Neural progenitor cell (in vitro differentiated cells): ENCODE data around the gene C2orf78.

ENCODE experiments used
- EZH2 ChIP-seq: fragments of 200-600 bp; sonication (generic); IDR thresholded peaks from 2 replicates; pipeline ENCODE4 v1.6.1; 2017; ENCODE audit warnings: antibody characterized with exemption, mild to moderate bottlenecking, moderate library complexity
- EZH2phosphoT487 ChIP-seq: fragments of 200-600 bp; sonication (generic); IDR thresholded peaks from 2 replicates; pipeline ENCODE4 v1.6.1; 2017; ENCODE audit warnings: antibody characterized with exemption
- TF ChIP-seq, protein P1 (sequence below): fragments of 200-600 bp; sonication (generic); IDR thresholded peaks from 2 replicates; pipeline ENCODE4 v1.5.1; 2017; ENCODE audit warnings: antibody characterized with exemption, mild to moderate bottlenecking

DNA sequence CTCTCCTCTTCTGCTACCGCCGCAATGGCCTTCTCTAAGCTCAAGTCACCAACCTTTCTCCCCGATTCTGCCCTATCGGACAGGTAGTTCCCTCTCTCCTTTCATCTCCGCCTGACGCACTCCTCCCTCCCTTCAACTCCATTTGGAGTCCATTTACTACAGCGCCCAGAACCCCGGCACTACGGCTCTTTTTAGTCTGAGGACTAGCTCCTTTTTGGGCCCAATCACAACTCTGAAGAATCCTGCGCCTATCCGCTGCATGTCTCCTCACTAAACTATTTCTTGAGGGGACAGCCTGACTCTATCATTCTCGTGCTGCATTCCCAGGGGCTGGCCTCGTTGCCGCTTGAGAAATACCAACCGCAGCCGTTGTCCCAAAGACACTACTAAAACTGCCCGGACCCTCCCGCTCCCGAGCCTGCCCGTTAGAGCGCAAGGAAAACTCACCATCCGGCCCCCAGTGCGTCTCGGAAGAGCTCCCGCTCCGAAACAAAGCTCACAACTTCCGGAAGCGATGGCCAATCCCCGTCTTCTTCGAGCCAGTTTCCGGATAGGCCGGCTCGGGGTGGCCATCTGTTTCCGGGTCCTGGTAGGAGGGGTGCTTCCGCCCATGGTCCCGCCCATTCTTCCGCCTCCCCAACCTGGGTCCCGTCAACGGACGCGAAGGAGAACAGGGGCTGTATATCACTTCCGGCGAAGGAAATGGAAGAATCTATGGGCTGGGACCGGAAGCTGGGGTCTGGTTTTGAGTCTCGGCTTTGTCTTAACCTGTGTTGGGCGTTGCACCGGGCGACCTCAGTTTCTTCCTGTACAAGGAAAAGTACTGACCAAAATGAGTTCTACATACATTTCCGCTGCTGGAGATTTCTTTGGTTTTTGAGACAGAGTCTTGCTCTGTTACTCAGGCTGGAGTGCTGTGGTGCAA is 46.9 kb upstream of the C2orf78 start, which contains the start of gene TPRKB:
- TF ChIP-seq, protein P1, sequence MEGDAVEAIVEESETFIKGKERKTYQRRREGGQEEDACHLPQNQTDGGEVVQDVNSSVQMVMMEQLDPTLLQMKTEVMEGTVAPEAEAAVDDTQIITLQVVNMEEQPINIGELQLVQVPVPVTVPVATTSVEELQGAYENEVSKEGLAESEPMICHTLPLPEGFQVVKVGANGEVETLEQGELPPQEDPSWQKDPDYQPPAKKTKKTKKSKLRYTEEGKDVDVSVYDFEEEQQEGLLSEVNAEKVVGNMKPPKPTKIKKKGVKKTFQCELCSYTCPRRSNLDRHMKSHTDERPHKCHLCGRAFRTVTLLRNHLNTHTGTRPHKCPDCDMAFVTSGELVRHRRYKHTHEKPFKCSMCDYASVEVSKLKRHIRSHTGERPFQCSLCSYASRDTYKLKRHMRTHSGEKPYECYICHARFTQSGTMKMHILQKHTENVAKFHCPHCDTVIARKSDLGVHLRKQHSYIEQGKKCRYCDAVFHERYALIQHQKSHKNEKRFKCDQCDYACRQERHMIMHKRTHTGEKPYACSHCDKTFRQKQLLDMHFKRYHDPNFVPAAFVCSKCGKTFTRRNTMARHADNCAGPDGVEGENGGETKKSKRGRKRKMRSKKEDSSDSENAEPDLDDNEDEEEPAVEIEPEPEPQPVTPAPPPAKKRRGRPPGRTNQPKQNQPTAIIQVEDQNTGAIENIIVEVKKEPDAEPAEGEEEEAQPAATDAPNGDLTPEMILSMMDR, result no peak
- no peak for TF ChIP-seq EZH2phosphoT487
- TF ChIP-seq EZH2, result no peak
